A673 (cell line): ENCODE results near the gene HEXD. TPM values are rescaled to one million over a fixed set of nuclear protein-coding genes. Genes with fewer than 3 reads are reported as not detected.

Experiments used
- BruUV-seq: library from RNA; stranded (reverse); fragments of 400-500 nt; replicated peaks from 2 replicates; lab custom pipeline; 2021; lab: Mats Ljungman, UMichigan
- CTCF ChIA-PET: fragments of 300-600 bp; sonication (Branson Sonifier 250); formaldehyde crosslinking; loops from one replicate; lab custom pipeline; 2022; ENCODE audit warnings: antibody characterized with exemption; lab: Charles Lee
- POLR2A ChIA-PET: fragments of 300-600 bp; sonication (Branson Sonifier 250); formaldehyde crosslinking; loops from one replicate; lab custom pipeline; 2022; ENCODE audit warnings: antibody characterized with exemption; ENCODE audit not compliant: low non-redundant PET; lab: Charles Lee
- DNase-seq: peaks from one replicate; pipeline ENCODE4 v3.0.0-alpha.2; 2015; ENCODE audit warnings: low spot score
- H3K27ac ChIP-seq: fragments of 200-600 bp; sonication (generic); 2 replicates; pipeline ENCODE4 v1.5.1; 2016; ENCODE audit warnings: mixed run types, low read depth, mild to moderate bottlenecking, mixed read lengths, antibody characterized with exemption, low read length; ENCODE audit not compliant: poor library complexity, severe bottlenecking
- H3K27me3 ChIP-seq: fragments of 200-600 bp; sonication (generic); replicated peaks from 2 replicates; pipeline ENCODE4 v1.6.1; 2017; ENCODE audit warnings: mixed run types, low read depth, mild to moderate bottlenecking, mixed read lengths, antibody characterized with exemption, low read length; ENCODE audit not compliant: insufficient read depth, poor library complexity
- H3K36me3 ChIP-seq: fragments of 200-600 bp; sonication (generic); 2 replicates; pipeline ENCODE4 v1.6.1; 2016; ENCODE audit warnings: mixed run types, mild to moderate bottlenecking, mixed read lengths, antibody characterized with exemption, low read length; ENCODE audit not compliant: insufficient read depth, poor library complexity, severe bottlenecking
- H3K4me1 ChIP-seq: fragments of 200-600 bp; sonication (generic); 2 replicates; pipeline ENCODE4 v1.6.1; 2017; ENCODE audit warnings: mixed run types, mild to moderate bottlenecking, mixed read lengths, antibody characterized with exemption, low read length; ENCODE audit not compliant: insufficient read depth, poor library complexity, severe bottlenecking
- H3K4me3 ChIP-seq: fragments of 200-600 bp; sonication (generic); 2 replicates; pipeline ENCODE4 v1.5.1; 2016; ENCODE audit warnings: low read depth, mixed run types, mild to moderate bottlenecking, mixed read lengths, low read length; ENCODE audit not compliant: poor library complexity, severe bottlenecking
- H3K9me3 ChIP-seq: fragments of 200-600 bp; sonication (generic); 2 replicates; pipeline ENCODE4 v1.6.1; 2016; ENCODE audit warnings: mixed run types, low read depth, mild to moderate bottlenecking, mixed read lengths, antibody characterized with exemption, low read length; ENCODE audit not compliant: poor library complexity, severe bottlenecking
- CTCF ChIP-seq: fragments of 300-800, 200-600 bp; sonication (generic); conservative IDR thresholded peaks from 2 replicates; pipeline ENCODE4 v1.5.1; 2017; ENCODE audit warnings: low read depth, mild to moderate bottlenecking, antibody characterized with exemption, low read length, moderate library complexity, mixed read lengths
- EZH2 ChIP-seq: fragments of 200-600 bp; sonication (generic); IDR thresholded peaks from 2 replicates; pipeline ENCODE4 v1.6.1; 2017; ENCODE audit warnings: borderline replicate concordance, low read depth, mild to moderate bottlenecking, mixed read lengths, antibody characterized with exemption, low read length; ENCODE audit not compliant: poor library complexity, severe bottlenecking
- intact Hi-C: fragments of 100-400 bp; cut with micrococcal nuclease; formaldehyde crosslinking; loops from one replicate; pipeline ENCODE4 v1.10.0; 2022; ENCODE audit not compliant: unreplicated experiment
- total RNA-seq: library from RNA; stranded (reverse); gene quantifications from 2 replicates; pipeline ENCODE4 v1.2.3, GENCODE V29; 2021

The HEXD gene
- total RNA-seq, 1 experiment from 2014 or later = 20.1 TPM

- DNase-seq = no peak
- BruUV-seq = no TSS peak
- H3K36me3 ChIP-seq = peaks cover 58% of the 10 kb centered on the region
- H3K9me3 ChIP-seq = no peaks in the 10 kb centered on the region
- no peak overlapping the region for H3K4me3 ChIP-seq
- H3K4me1 ChIP-seq = no peaks in the 10 kb centered on the region
- ChIA-PET POLR2A (no interaction called here), CTCF (no interaction called here)
- TF ChIP-seq CTCF = no peak
- no peak for TF ChIP-seq EZH2
- no peak overlapping the region for H3K27ac ChIP-seq
- intact Hi-C loops = no loop called here
- H3K27me3 ChIP-seq = no peaks in the 10 kb centered on the region
Measured at GRCh38 chr17:82483204-82483660, 65.1 kb downstream of the HEXD start.

GRCh38 chr17:82483836-82484235 lies 65.7 kb downstream of the HEXD start:
- Histone ChIP-seq H3K36me3 (peaks cover 55% of the 10 kb centered on the region), H3K27me3 (no peaks in the 10 kb centered on the region), H3K4me1 (no peaks in the 10 kb centered on the region), H3K27ac (no peak overlapping the region), H3K9me3 (no peaks in the 10 kb centered on the region), H3K4me3 (no peak overlapping the region)
- no TSS peak for BruUV-seq
- CTCF ChIA-PET = no interaction called here
- DNase-seq = no peak
- no peak for TF ChIP-seq CTCF
- TF ChIP-seq EZH2 = no peak
- POLR2A ChIA-PET = no interaction called here
- intact Hi-C loops = no loop called here

- POLR2A ChIA-PET = no interaction called here
- intact Hi-C loops = no loop called here
- no peak for DNase-seq
- no peaks in the 10 kb centered on the region for H3K9me3 ChIP-seq
- no peak overlapping the region for H3K4me3 ChIP-seq
- TF ChIP-seq EZH2 = no peak
- H3K27me3 ChIP-seq = no peaks in the 10 kb centered on the region
- CTCF ChIA-PET = no interaction called here
- no peak overlapping the region for H3K27ac ChIP-seq
- no TSS peak for BruUV-seq
- no peaks in the 10 kb centered on the region for H3K4me1 ChIP-seq
- peaks cover 39% of the 10 kb centered on the region for H3K36me3 ChIP-seq
Measured at GRCh38 chr17:82486231-82487094, 68.3 kb downstream of the HEXD start.
